Urothelium cell line (cell line): ENCODE data around the gene PRUNE2.

ENCODE experiments used
- DNase-seq: peaks from one replicate; pipeline ENCODE4 v3.0.0; 2011; ENCODE audit warnings: low spot score, mixed read lengths
- FAIRE-seq: peaks from 2 replicates; lab custom pipeline; 2011; peaks lifted over from hg19 to GRCh38; lab: Jason Lieb, UNC

PRUNE2 gene

GRCh38 chr9:76581731-76582130 is 324.2 kb downstream of the PRUNE2 start:
- no peak for FAIRE-seq
- DNase-seq = no peak

GRCh38 chr9:76580820-76581219 is 325.1 kb downstream of the PRUNE2 start:
- no peak for DNase-seq
- no peak for FAIRE-seq

- FAIRE-seq = no peak
- no peak for DNase-seq
These were observed 325.7 kb downstream of the PRUNE2 start for GRCh38 chr9:76580188-76580587.

DNA sequence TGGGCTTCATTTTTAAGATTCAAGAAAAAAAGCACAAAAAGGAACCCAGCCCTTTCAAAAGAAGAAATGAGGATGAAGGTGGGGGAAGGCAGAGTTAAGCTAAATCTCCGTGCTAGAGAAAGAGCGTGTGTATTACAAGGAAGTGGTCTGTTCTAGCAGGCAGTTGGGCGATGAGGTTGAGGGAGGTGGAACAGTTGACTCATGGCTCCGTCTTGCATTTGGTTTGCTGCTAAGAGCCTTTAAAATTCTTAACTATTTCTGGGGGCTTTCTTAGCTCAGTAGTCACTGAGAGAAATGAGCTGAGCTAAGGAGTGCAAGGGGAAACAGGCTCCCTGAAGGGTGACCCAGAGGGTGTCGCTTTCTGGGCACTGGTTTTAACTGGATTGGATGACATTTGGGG is 329.6 kb downstream of the PRUNE2 start:
- no peak for FAIRE-seq
- DNase-seq = peak; percentile 69

DNA sequence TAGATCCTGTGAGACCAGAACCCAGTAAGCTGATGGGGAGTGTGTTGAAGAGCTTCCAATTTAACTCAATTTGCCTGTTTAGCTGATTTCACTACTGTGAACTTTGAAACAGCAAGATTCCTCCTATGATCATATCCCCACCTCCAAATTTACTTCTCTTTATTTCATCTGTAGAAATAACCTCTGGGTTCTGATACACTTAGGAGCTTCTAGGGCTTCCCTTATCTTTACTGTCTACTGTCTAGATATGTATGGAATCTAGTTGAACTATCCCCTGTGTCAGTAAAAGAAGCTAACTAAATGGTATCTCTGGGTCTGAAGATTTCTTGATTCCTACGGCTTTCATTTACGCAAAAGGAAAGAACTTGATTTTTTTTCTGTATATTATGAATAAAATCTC is 330.2 kb downstream of the PRUNE2 start:
- no peak for DNase-seq
- no peak for FAIRE-seq

GRCh38 chr9:76573905-76574760 is 331.8 kb downstream of the PRUNE2 start:
- FAIRE-seq = no peak
- DNase-seq = no peak

- DNase-seq (no peak), FAIRE-seq (no peak)
These were observed 332.5 kb downstream of the PRUNE2 start for GRCh38 chr9:76573408-76573807.

DNA sequence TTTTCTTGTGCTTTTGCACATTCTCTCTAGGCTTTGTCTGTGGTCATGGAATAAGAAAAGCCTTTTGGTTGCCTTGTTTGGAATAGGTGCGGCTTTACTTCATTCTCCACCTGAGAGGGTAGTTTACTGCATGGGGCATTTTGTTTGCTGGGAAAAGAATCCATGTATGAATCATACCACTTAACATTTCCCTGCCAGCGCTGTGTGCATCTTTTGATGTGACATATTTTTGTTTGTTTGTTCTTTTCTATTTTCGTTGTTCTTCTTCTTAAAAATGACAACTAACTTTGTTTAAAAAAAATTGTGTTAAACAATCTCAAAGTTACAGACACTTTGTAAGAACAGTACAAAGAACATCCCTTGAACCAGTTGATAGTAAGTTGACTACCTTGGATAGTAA is 333.8 kb downstream of the PRUNE2 start:
- no peak for FAIRE-seq
- no peak for DNase-seq

- no peak for FAIRE-seq
- no peak for DNase-seq
These were observed 334.2 kb downstream of the PRUNE2 start for GRCh38 chr9:76571743-76572146.

- no peak for DNase-seq
- FAIRE-seq = no peak
These were observed 334.6 kb downstream of the PRUNE2 start for GRCh38 chr9:76571288-76571687.

- FAIRE-seq = no peak
- DNase-seq = no peak
These were observed 335.1 kb downstream of the PRUNE2 start for GRCh38 chr9:76570826-76571225.

DNA sequence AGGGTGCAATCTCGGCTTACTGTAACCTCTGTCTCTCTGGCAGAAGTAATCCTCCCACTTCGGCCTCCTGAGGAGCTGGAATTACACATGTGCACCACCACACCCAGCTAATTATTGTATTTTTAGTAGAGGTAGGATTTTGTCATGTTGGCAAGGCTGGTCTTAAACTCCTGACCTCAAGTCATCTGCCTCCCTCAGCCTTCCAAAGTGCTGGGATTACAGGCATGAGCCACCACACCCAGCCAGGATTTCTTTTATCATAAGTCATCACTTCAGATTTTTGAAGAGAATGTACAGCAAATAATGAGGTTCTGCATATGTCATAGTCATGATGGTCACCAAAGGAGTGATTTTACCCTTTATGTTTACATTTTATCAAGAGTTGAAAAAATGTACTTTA is 338.8 kb downstream of the PRUNE2 start:
- DNase-seq (no peak), FAIRE-seq (no peak)

GRCh38 chr9:76564297-76564696 is 341.6 kb downstream of the PRUNE2 start:
- DNase-seq (no peak), FAIRE-seq (no peak)

- no peak for FAIRE-seq
- DNase-seq = no peak
These were observed 343.4 kb downstream of the PRUNE2 start for GRCh38 chr9:76562511-76562911.

- no peak for DNase-seq
- no peak for FAIRE-seq
These were observed 344.0 kb downstream of the PRUNE2 start for GRCh38 chr9:76561900-76562299.
